CD4-positive, CD25-positive, alpha-beta regulatory T cell (primary cell): ENCODE data around the gene NEURL1. TPM values are rescaled to one million over a fixed set of nuclear protein-coding genes. Genes with fewer than 3 reads are reported as not detected.
"Not testable (repeated sequence)": the region's sequence is repeated elsewhere in the genome, so short reads cannot be mapped to it uniquely, and the experiment has no call there.

Experiments used
- ATAC-seq, 2 donors: fragments of 150-1000 bp; cut with Tn5 transposase; one replicate each; pipeline ENCODE4 v1.10.0; 2021; ENCODE audit warnings: low read depth in 2 of 2, moderate number of reproducible peaks in 2 of 2, moderate library complexity in 1 of 2
- DNase-seq, 3 donors: peaks; one replicate each; pipeline versions ENCODE4 v3.0.0 to v3.0.0-alpha.2; 2012 to 2022; ENCODE audit warnings: mixed read lengths in 1 of 3
- H3K27ac ChIP-seq: one replicate; pipeline ENCODE4 v1.7.0; 2013; ENCODE audit warnings: mild to moderate bottlenecking, low read length; ENCODE audit not compliant: insufficient read depth, poor library complexity, severe bottlenecking
- H3K27me3 ChIP-seq: one replicate; pipeline ENCODE4 v1.7.0; 2013; ENCODE audit warnings: low read length; ENCODE audit not compliant: control insufficient read depth, insufficient read depth
- H3K36me3 ChIP-seq: one replicate; pipeline ENCODE4 v1.7.0; 2013; ENCODE audit warnings: mild to moderate bottlenecking, low read length, moderate library complexity; ENCODE audit not compliant: control insufficient read depth, insufficient read depth
- H3K4me1 ChIP-seq: 2 replicates; pipeline ENCODE4 v1.7.0; 2013; ENCODE audit warnings: mild to moderate bottlenecking, low read length; ENCODE audit not compliant: insufficient read depth, control insufficient read depth, poor library complexity, severe bottlenecking
- H3K4me3 ChIP-seq: one replicate; pipeline ENCODE4 v1.7.0; 2013; ENCODE audit warnings: low read depth, mild to moderate bottlenecking, low read length, moderate library complexity
- H3K9me3 ChIP-seq, 2 experiments: 1 replicate in 1 of 2; 2 replicates in 1 of 2; pipeline ENCODE4 v1.7.0; 2013; ENCODE audit warnings: low read length in 2 of 2, mild to moderate bottlenecking in 1 of 2, moderate library complexity in 1 of 2; ENCODE audit not compliant: control insufficient read depth in 2 of 2
- H3K27ac Mint-ChIP-seq, 3 donors: one replicate each; pipeline ENCODE4 v1.8.0; 2020 to 2022; ENCODE audit warnings: mild to moderate bottlenecking in 3 of 3, mixed read lengths in 3 of 3, moderate library complexity in 2 of 3
- H3K27me3 Mint-ChIP-seq: one replicate; pipeline ENCODE4 v1.8.0; 2022; ENCODE audit warnings: mild to moderate bottlenecking, mixed read lengths
- H3K36me3 Mint-ChIP-seq: one replicate; pipeline ENCODE4 v1.8.0; 2020; ENCODE audit warnings: mixed read lengths
- H3K4me1 Mint-ChIP-seq, 4 donors: one replicate each; pipeline ENCODE4 v1.8.0; 2020 to 2022; ENCODE audit warnings: mixed read lengths in 4 of 4, mild to moderate bottlenecking in 1 of 4
- H3K4me3 Mint-ChIP-seq, 4 donors: one replicate each; pipeline ENCODE4 v1.8.0; 2020 to 2022; ENCODE audit warnings: mild to moderate bottlenecking in 4 of 4, mixed read lengths in 4 of 4, moderate library complexity in 3 of 4
- H3K9me3 Mint-ChIP-seq, 7 donors: one replicate each; pipeline ENCODE4 v1.8.0; 2020 to 2022; ENCODE audit warnings: mixed read lengths in 7 of 7, mild to moderate bottlenecking in 3 of 7, moderate library complexity in 2 of 7
- polyA plus RNA-seq, 4 donors: library from polyadenylated mRNA; unstranded; fragments of 300-500 nt; fragmentation: Illumina TruSeq; gene quantifications; one replicate each; pipeline ENCODE4 v1.2.3, GENCODE V29; 2021
- total RNA-seq: library from RNA; stranded (reverse); gene quantifications from one replicate; pipeline ENCODE4 v1.2.3, GENCODE V29; 2022

The NEURL1 gene
- total and polyA plus RNA-seq, 5 donors from 2014 or later = 0.29 to 1.1 (median 0.71) TPM

- Mint-ChIP-seq H3K9me3 (peaks cover 0 to 1% (median 0%) of the 10 kb centered on the region in 7 donors), H3K27me3 (peaks cover 4% of the 10 kb centered on the region), H3K36me3 (no peaks in the 10 kb centered on the region), H3K4me3 (no peak overlapping the region), H3K4me1 (peaks cover 0 to 5% (median 1%) of the 10 kb centered on the region in 4 donors), H3K27ac (no peak overlapping the region)
- Histone ChIP-seq H3K4me1 (no peaks in the 10 kb centered on the region), H3K4me3 (no peak overlapping the region), H3K27ac (no peak overlapping the region), H3K27me3 (no peaks in the 10 kb centered on the region), H3K36me3 (no peaks in the 10 kb centered on the region), H3K9me3 (no peaks in the 10 kb centered on the region)
- DNase-seq (no peak), ATAC-seq (no peak)
These were observed 20.0 kb downstream of the NEURL1 start for GRCh38 chr10:103513380-103514060.

- H3K27me3 ChIP-seq = no peaks in the 10 kb centered on the region
- no peaks in the 10 kb centered on the region for H3K36me3 ChIP-seq
- H3K9me3 ChIP-seq = no peaks in the 10 kb centered on the region
- H3K36me3 Mint-ChIP-seq = no peaks in the 10 kb centered on the region
- no peak overlapping the region for H3K27ac ChIP-seq
- peaks cover 7% of the 10 kb centered on the region for H3K27me3 Mint-ChIP-seq
- H3K4me3 Mint-ChIP-seq = no peak overlapping the region
- H3K9me3 Mint-ChIP-seq = peaks cover 0 to 1% (median 0%) of the 10 kb centered on the region in 7 donors
- peaks cover 0 to 5% (median 1%) of the 10 kb centered on the region in 4 donors for H3K4me1 Mint-ChIP-seq
- H3K27ac Mint-ChIP-seq = no peak overlapping the region
- no peak overlapping the region for H3K4me3 ChIP-seq
- H3K4me1 ChIP-seq = no peaks in the 10 kb centered on the region
- no peak for ATAC-seq
- DNase-seq = no peak
These were observed 20.7 kb downstream of the NEURL1 start for GRCh38 chr10:103514244-103514643.

- no peaks in the 10 kb centered on the region for H3K36me3 Mint-ChIP-seq
- no peak overlapping the region for H3K4me3 ChIP-seq
- no peak overlapping the region for H3K4me3 Mint-ChIP-seq
- peaks cover 0 to 2% (median 0%) of the 10 kb centered on the region in 7 donors for H3K9me3 Mint-ChIP-seq
- H3K27ac ChIP-seq = no peak overlapping the region
- peaks cover 14% of the 10 kb centered on the region for H3K27me3 Mint-ChIP-seq
- peak overlapping the region in 1 of 3 donors; percentile 80 for H3K27ac Mint-ChIP-seq
- ATAC-seq (no peak), DNase-seq (no peak)
- no peaks in the 10 kb centered on the region for H3K4me1 ChIP-seq
- no peaks in the 10 kb centered on the region for H3K36me3 ChIP-seq
- H3K27me3 ChIP-seq = no peaks in the 10 kb centered on the region
- no peaks in the 10 kb centered on the region for H3K9me3 ChIP-seq
- H3K4me1 Mint-ChIP-seq = peaks cover 0 to 5% (median 1%) of the 10 kb centered on the region in 4 donors
These were observed 24.0 kb downstream of the NEURL1 start for GRCh38 chr10:103517234-103518085.

GRCh38 chr10:103519798-103520197 is 26.3 kb downstream of the NEURL1 start:
- ATAC-seq (no peak), DNase-seq (no peak)
- H3K4me1 Mint-ChIP-seq = peaks cover 0 to 5% (median 1%) of the 10 kb centered on the region in 4 donors
- Histone ChIP-seq H3K4me3 (no peak overlapping the region), H3K36me3 (no peaks in the 10 kb centered on the region), H3K9me3 (peaks cover 0 to 5% of the 10 kb centered on the region in 2 experiments), H3K27me3 (peaks cover 8% of the 10 kb centered on the region), H3K4me1 (no peaks in the 10 kb centered on the region), H3K27ac (no peak overlapping the region)
- peaks cover 0 to 7% (median 1%) of the 10 kb centered on the region in 7 donors for H3K9me3 Mint-ChIP-seq
- no peak overlapping the region for H3K4me3 Mint-ChIP-seq
- H3K27ac Mint-ChIP-seq = no peak overlapping the region
- H3K36me3 Mint-ChIP-seq = no peaks in the 10 kb centered on the region
- H3K27me3 Mint-ChIP-seq = peaks cover 22% of the 10 kb centered on the region

- not testable (repeated sequence) for H3K4me3 Mint-ChIP-seq, DNase-seq, H3K36me3 Mint-ChIP-seq, H3K27ac ChIP-seq, H3K4me1 ChIP-seq, ATAC-seq, H3K27ac Mint-ChIP-seq, H3K4me1 Mint-ChIP-seq, H3K9me3 ChIP-seq, H3K36me3 ChIP-seq, H3K4me3 ChIP-seq
- H3K9me3 Mint-ChIP-seq = peaks cover 1 to 16% (median 7%) of the 10 kb centered on the region in 7 donors
- H3K27me3 Mint-ChIP-seq = peaks cover 41% of the 10 kb centered on the region
- peaks cover 12% of the 10 kb centered on the region for H3K27me3 ChIP-seq
These were observed 28.5 kb downstream of the NEURL1 start for GRCh38 chr10:103522006-103522405.

GRCh38 chr10:103523683-103524082 is 30.2 kb downstream of the NEURL1 start:
- no peaks in the 10 kb centered on the region for H3K36me3 Mint-ChIP-seq
- DNase-seq (no peak), ATAC-seq (no peak)
- H3K4me3 Mint-ChIP-seq = no peak overlapping the region
- H3K4me1 ChIP-seq = no peaks in the 10 kb centered on the region
- H3K9me3 ChIP-seq = peaks cover 0 to 6% of the 10 kb centered on the region in 2 experiments
- peaks cover 12% of the 10 kb centered on the region for H3K27me3 ChIP-seq
- H3K27ac Mint-ChIP-seq = no peak overlapping the region
- H3K4me3 ChIP-seq = no peak overlapping the region
- H3K27me3 Mint-ChIP-seq = peaks cover 49% of the 10 kb centered on the region
- no peak overlapping the region for H3K27ac ChIP-seq
- H3K4me1 Mint-ChIP-seq = no peaks in the 10 kb centered on the region
- no peaks in the 10 kb centered on the region for H3K36me3 ChIP-seq
- H3K9me3 Mint-ChIP-seq = peaks cover 1 to 16% (median 7%) of the 10 kb centered on the region in 7 donors

- Histone ChIP-seq H3K4me3 (no peak overlapping the region), H3K27ac (no peak overlapping the region), H3K36me3 (no peaks in the 10 kb centered on the region), H3K9me3 (peaks cover 4 to 15% of the 10 kb centered on the region in 2 experiments), H3K27me3 (peaks cover 12% of the 10 kb centered on the region), H3K4me1 (no peaks in the 10 kb centered on the region)
- Mint-ChIP-seq H3K36me3 (no peaks in the 10 kb centered on the region), H3K27ac (no peak overlapping the region), H3K4me3 (no peak overlapping the region), H3K9me3 (peaks cover 1 to 18% (median 9%) of the 10 kb centered on the region in 7 donors), H3K27me3 (peaks cover 65% of the 10 kb centered on the region), H3K4me1 (no peaks in the 10 kb centered on the region)
- no peak for DNase-seq
- no peak for ATAC-seq
These were observed 32.4 kb downstream of the NEURL1 start for GRCh38 chr10:103525901-103526300.
